COLO668 (cell line): Measurements from ENCODE around the gene IRAG1.
"Not testable (repeated sequence)": the region's sequence is repeated elsewhere in the genome, so short reads cannot be mapped to it uniquely, and the experiment has no call there.

Experiments
- DNase-seq: peaks from one replicate; lab custom pipeline; 2025; ENCODE audit not compliant: unreplicated experiment; lab: John Stamatoyannopoulos, UW

IRAG1 gene

DNA sequence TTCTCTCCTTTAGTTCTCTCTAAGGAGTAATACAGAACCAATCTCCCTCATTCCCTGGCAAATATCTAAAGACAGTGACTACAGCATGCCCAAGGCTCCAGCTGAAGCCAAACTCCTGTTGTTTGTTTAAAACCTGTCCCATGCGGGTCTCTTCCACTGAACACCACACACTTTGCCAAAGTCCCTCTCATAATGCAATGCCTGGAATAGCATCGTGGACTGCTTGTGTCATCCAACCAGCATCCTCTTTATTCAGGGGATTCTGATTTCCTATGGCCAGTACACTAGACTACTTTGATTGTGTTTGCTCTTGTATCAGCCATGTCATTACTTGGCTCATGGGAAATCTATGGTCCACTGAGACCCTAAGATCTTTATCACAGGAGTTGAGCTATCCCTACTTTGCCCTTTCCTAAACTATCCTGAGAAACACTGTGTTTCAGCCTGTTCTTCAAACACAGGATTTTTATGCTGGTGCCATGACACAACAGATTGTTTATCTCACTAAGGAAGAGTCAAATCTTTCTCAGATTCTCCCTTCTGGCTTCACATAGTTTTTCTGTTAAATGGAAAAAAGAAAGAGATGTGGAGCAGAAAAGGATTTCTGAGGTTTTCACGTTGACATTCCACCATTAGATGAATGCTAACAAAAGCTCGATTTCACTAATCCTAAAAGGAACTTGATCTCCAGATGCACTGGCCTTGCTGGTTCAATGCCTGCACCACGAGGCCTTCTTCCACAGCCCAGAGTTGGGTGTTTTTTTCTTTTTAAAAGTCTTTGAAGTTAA, 15.9 kb upstream of the IRAG1 start:
- DNase-seq = no peak

DNA sequence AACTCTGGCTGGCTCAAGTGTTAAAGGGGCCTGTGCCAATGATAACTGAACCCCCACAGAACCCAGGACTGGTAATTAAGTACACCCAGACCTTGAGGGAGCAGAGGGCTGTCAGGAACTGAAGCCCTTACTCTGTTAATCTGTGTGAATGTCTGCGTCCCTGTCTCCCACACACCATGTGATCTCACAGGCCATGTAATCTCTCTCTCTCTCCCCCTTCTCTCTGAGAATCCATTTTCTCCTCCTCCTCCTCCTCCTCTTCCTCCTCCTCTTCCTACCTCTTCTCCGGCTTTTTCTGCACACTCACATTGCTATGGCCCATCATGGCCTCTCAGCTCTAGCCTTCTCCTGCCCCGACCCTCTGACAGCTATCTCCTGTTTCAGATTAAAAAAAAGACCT, 14.6 kb upstream of the IRAG1 start:
- no peak for DNase-seq

DNA sequence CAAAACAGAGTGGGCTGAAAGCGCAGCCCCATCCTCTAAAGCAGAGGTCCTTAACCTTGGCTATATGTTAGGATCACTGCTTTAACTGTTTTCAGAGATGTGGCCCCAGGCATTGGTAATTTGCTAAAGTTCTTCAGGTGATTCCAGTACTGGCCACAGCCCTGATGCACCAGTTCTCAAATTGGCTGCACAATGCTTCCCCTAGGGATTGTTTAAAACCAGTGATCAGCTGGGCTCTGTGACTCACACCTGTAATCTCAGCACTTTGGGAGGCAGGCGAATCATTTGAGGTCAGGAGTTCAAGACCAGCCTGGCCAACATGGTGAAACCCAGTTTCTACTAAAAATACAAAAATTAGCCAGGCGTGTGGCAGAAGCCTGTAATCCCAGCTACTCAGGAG, 8.4 kb upstream of the IRAG1 start:
- no peak for DNase-seq

DNA sequence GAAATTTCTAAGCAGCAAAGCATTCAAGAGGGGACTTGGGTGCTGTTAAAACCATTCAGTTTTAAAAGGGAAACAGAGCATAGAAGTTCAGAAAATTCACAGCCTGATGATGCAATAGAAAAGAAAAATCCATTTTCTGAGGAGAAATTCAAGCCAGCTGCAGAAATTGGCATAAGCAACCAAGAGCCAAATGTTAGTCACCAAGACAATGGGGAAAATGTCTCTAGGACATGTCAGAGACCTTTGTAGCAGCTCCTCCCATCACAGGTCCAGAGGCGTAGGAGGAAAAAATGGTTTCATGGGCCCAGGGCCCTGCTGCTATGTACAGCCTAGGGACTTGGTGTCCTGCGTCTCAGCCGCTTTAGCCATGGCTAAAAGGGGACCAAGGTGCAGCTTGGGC, 5.5 kb upstream of the IRAG1 start:
- DNase-seq = no peak

DNA sequence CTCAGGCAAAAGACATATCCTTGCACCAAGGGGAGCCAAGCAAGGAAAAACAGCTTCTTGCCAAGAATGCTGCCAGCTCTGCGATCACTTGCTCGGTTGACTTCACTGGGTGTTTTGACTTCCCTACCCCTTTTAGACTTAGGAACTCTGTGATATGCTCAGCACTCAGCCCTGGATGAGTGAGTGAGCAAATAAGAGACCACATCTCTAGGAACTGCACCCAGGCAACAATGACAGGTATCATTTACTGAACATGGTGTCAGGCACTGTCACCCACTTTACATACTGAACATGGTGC, 3.7 kb upstream of the IRAG1 start:
- DNase-seq = no peak

DNA sequence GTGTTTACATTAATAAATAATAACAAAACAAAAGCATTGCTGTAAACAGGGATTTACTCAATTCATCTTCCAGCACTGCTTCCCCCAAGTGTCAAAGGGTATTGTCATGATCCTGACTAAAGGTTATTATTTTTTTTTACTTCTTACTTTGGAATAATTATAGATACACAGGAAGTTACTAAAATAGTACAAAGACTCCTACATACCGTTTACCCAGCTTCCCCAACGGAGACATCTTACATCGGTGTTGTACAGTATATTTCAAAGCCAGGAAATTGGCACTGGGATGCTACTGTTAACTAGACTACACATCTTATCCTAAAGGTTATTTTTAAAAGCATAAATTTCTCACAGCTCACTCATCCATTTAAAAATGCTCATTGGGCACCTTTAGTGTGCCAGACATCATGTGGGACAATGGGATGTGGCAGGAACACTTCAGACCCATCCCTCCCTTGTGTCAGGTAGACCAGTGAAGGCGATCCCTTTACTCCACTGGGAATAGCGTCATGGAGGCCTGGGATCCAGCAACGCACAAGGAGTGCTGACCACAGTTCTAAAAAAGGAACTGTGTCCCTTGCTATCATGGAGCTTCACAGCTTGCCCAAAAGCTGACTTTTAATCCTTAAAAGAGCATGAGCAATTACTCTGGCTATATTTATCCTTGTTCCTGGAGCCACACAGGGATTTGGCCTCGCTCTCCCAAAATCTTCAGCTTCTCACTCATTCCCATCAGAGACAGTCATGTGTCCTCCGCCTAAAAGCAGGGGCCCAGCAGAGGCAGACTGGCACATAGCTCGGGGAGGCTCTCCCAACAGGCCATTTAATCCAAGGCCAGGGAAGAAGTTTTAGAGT, 3.1 kb upstream of the IRAG1 start:
- no peak for DNase-seq

DNA sequence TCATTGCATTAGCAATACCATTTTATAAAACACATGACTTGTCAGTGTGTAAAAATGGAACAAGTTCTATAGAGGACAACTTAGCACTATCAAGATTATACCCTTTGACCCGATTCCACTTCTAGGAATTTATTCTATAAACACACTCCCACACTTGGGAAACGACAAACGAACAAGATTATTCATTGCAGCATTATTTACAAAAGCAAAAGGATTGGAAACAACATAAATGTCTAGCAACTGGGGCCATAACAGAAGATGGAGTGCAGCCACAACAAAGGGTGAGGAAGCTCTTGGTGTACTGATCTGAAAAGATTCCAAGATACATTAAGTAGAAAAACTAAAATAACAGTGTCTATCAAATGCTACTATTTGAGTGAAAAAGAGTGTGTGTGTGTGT, 2.3 kb upstream of the IRAG1 start:
- DNase-seq = no peak

DNA sequence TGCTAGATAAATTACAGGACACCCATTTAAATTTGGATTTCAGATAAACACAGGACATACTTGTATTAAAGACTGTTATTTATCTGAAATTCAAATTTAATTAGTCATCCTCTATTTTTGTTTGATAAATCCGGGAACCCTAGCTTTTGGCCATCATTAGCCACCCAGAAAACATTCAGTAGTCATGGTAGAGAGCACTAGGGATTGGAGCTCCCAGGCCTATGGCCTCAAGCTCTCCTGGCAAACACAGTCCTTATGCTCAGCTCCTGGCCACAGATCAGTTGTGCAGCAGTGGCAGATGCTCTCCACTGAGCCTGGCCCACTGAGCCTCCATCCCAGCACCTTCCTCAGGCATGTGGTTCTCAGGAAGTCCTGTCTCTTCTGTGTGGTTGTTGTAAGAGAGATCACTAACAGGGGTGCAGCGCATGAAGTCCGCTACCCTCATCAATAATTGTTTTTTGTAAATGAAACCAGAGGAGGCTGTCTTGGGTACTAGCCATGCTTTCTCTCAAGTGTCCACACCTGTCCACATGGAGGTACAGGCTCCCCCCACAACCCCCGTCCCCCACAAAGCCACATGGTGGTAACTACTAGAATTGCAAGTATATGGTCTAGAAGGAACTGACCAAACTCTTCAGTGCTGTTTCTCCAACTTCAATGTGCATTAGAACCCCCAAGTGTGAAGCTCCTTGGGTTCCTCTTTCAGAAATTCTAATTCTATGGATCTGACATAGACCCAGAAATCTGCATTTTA, 1.1 kb upstream of the IRAG1 start:
- no peak for DNase-seq

DNA sequence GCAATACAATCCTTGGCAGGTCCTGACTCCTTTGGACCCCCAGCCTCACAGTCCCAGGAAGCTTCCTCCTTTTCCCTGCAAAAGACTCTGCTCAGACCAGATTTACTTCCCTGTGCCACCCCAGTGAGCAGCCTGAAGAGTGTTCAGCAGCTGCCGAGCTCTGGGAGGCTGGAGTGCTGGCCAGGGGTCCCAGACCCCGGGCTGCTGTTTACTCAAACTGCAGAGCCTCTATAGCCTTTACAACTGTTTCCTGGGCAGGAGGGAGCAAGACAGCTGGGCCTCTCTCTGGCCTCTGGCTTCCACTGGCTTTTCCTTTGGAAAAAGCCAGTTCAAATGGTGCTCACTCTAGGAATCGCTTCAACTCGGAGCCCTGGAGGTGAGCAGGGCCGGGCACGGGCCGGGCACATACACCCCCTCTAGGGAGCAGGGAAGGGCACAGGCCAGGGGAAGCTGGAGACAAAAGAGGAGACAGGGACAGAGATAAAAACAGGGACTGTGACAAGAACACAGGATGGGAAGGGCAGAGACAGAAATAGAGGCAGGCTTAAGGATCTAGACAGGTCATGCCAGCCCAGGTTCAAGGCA, 932 bp downstream of the IRAG1 start:
- DNase-seq = no peak

DNA sequence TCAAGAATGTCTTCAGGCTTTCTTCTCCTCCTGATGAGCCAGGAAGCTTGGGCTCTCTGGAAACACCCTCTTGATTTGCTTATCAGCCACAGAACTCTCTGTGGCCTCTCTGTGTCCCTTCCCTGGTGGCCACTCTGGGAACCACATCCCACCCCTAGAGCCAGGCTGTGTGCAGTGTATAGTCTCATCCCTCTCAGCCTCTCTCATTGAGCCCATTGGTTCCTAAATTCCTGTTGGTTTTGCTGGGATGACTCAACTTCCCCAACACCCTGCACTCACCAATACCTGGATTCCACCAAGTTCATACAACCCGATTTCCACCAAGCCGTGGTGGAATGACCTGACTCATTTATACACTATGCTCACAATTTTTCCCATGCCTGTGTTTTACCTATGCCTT, 5.2 kb downstream of the IRAG1 start:
- DNase-seq = no peak

DNA sequence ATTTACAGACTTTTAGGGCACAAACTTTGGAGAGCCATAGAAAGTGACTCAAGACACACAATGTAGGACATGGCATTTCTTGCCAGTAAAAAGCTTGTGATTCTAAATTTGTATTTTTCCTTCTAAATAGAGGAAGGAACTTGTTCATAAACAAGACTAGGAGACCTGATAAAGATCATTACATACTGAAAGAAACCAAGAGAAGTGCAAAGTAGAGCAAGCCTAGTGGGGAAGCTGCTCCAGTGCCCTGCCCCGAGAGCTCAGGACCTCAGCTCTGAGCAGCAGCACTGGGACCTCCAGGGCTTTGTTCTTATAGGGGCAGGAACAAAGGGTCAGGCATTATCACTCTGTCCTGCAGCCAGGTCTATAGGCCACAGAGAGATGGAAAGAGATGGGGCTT, 7.2 kb downstream of the IRAG1 start:
- no peak for DNase-seq

DNA sequence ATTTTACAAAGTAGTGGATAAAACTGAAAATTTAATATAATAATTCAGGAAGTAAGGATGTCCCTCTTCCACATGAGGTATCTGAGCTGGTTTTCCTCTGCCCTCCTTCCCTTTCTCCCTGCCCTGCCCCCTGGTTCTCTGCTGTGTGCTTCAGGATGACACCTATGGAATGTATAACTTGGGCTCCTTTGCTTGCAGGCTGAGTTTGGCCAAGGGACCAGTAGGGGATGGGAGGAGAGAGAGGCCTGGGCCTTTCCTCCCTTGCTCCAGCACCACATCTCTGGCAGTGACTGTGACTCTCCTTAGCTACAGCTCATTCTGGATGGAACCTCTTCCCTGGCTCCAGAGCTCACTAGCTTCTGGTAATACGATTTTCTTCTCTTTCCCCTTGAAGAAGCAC, 10.1 kb downstream of the IRAG1 start:
- DNase-seq = no peak

DNA sequence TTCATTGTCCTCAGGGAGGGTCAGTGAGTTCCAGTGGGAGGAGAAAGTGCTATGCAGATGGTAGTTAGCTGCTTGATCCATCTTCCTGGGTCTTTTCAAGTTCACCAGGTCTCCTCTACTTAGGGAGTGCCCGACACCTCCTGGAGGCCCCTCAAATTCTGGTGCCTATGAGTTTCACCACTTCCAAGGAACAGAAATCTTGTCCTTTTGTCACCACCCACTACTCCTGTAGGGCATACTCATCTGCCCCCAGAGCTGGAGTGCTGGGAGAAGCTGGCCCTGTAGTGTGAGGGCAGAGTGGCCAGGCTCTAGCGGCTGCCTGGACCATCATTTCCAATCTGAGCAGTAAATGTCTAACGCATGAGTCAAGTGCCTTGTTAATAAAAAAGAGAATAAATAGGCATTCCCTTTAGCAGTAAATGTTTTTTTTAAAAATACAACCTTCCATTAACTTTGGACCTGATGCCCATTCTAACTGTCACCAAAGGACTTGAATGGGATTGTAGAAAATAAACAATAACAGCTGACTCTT, 12.5 kb downstream of the IRAG1 start:
- peak; percentile 12 for DNase-seq

DNA sequence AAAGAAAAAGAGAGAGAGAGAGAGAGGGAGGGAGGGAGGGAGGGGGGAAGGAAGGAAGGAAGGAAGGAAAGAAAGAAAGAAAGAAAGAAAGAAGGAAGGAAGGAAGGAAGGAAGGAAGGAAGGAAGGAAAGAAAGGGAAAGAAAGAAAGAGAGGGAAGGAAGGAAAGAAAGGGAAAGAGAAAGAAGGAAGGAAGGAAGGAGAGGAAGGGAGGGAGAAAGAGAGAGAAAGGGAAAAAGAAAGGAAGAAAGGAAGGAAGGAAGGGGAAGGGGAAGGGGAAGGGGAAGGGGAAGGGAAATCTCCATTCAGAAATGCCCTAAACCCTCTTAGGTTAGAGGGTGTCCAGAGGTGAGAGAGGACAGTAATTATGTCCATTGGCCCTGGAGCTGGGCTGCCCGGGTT, 13.3 kb downstream of the IRAG1 start:
- not testable (repeated sequence) for DNase-seq

DNA sequence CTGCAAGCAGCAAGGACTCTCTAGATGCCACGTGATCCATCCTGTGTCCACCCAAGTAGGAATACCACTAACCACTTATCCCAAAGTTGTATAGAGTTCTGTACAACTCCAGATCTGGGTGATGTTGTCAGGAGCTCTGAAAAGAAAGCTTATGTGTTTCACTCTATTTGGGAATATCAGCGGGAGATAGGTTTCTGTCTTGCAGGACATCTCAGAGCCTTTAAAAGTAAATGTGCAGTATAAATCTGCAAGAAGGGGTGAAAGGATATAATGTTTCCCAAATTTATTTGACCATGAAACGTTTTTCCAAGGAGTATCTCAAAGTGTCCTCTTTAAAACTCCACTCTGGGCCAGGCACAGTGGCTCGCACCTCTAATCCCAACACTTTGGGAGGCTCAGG, 13.9 kb downstream of the IRAG1 start:
- no peak for DNase-seq

DNA sequence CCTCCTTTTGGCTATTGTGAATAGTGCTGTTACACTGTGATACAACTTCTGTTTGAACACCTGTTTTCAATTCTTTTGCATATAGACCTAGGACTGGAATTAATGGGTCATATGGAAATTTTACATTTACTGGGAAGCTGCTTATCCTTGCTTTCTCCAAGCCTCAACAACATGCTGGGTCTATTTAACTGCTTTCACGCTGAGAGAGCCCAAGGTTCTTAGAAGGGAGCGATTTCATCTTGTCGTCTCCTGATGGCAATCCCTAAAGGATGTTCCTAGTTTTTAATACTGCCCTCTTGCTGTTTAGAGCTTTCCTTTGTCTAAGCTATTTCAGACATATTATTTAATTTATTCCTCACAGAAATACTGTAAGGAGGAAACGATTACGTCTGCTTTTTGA, 15.5 kb downstream of the IRAG1 start:
- DNase-seq = no peak

DNA sequence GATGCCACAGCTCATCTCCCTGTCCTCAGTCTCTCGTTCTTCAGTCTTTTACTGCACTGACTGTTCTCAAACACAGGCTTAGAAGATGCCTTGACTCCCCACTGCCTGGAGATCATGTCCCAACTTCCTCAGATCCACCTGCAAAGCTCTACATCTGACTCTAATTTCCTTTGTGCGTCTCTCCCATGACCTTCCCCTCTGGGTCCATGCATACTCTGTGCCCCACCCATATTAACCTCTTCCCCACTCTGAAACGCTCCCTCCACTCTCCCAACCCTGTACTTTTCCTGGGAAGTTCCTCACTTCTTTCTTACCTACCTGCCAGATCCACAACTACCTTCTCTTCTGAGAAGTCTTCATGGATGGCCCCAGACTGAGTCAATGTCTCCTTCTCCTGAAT, 16.6 kb downstream of the IRAG1 start:
- DNase-seq = no peak

DNA sequence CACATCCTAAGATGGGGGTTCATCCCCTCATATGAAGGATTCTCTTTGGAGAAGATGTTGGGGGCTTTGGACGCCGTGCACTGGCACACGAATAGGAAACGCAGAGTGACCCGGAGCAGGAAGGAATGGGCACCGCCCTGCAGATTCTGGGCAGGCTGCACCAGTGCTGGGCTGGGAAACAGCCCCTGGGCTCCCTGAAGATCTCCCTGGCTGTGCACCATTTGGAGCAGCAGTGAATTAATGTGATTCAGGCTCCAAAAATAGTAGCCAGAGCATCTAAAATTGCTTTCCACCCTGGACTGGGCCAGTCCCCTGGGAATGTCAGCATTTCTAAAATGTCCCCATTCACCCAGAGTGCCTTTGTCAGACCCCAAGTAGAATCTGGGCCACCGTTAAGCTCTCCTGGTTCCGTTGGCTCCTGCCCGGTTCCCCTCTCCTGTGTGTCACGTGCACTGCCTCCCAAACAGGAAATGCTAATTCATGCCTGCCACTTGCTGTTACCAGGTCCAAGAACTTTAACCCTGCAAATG, 18.6 kb downstream of the IRAG1 start:
- no peak for DNase-seq

DNA sequence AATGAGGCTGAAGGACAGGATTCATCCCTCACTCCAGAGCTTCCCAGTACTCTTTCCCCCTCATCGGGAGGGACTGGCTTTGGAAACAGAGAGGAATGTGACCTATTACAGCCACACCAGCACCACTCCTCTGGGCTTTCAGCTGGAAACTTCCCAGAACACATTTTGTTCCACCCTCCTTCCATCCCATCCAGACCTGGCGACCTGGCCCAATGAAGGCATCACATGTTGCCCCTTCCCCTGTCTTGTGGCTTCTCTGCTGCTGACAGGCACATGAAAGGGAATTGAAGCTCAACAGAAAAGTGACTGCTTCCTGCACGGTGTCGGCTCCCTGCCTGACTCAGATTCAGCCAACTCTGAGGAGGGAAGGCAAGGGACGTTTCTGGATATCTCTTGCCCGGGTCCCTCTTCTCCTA, 19.1 kb downstream of the IRAG1 start:
- DNase-seq = no peak

DNA sequence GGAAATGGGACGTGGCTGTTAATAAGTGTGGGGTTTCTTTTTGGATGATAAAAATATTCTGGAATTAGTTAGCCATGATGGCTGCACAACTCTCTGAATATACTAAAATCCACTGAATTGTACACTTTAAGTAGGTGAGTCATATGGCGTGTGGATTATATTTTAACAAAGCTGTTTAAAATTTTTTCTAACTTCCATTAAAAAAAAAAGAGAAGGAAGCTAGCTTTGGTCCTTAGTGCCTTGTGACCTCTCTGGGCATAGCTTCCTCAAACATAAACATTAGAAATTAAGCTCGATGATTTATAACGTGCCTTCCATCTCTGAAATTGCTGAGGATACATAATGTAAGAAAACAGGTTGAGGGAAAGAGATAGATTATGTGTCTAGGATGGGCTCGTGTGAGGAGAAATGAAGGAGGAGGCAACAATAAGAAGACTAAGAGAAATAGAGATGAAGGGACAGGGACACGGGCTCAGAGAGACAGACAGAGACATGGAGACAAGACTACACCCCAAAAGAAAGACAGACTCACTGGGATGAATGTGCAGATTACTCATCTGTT, 20.0 kb downstream of the IRAG1 start:
- DNase-seq = no peak

DNA sequence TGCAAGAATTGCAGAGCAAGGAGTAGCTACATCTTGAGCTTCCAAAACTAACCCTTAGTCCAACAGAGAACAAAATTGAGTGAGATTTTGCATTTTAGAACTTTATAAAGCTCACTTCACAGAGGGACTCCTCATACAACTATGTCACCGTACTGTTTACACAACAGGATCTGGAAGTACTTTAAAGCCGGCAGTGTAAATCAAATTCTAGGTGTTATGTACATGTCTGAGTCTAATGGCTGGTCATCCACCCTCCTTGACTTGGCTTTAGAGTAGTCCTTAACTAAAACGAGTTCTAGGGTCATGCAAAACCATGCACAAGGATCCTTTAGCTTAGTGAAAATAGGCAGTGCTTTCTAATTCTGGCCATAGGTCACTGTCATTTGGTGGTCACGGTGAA, 23.5 kb downstream of the IRAG1 start:
- no peak for DNase-seq
